HG02571 (cell line): ENCODE data around the gene PSMD2.

Experiments used
- ATAC-seq: cut with Tn5 transposase; IDR thresholded peaks from one replicate; pipeline ENCODE4 v1.9.1; 2021; ENCODE audit warnings: mild to moderate bottlenecking, moderate library complexity; ENCODE audit not compliant: unreplicated experiment

Gene PSMD2

GRCh38 chr3:184354121-184354728 lies 55.2 kb downstream of the PSMD2 start:
- no peak for ATAC-seq

GRCh38 chr3:184354754-184355153 lies 55.7 kb downstream of the PSMD2 start:
- no peak for ATAC-seq

GRCh38 chr3:184355261-184356040 lies 56.4 kb downstream of the PSMD2 start:
- ATAC-seq = no peak

- ATAC-seq = no peak
Measured at GRCh38 chr3:184357248-184358123, 58.4 kb downstream of the PSMD2 start.

GRCh38 chr3:184358124-184358767 lies 59.2 kb downstream of the PSMD2 start:
- no peak for ATAC-seq
